Cardiac muscle cell (in vitro differentiated cells and primary cell): ENCODE data around the gene TMEM87A. TPM values are rescaled to one million over a fixed set of nuclear protein-coding genes. Genes with fewer than 3 reads are reported as not detected.
"Not testable (repeated sequence)": the region's sequence is repeated elsewhere in the genome, so short reads cannot be mapped to it uniquely, and the experiment has no call there.

ENCODE experiments used
- DNase-seq, 2 donors: peaks; one replicate each; pipeline versions ENCODE4 v3.0.0 to v3.0.0-alpha.2; 2010 to 2017; ENCODE audit warnings: low read depth in 1 of 2, low spot score in 1 of 2
- H3K27ac ChIP-seq: fragments of 200-600 bp; sonication (generic); 2 replicates; pipeline ENCODE4 v1.5.1; 2016
- H3K27me3 ChIP-seq: fragments of 200-600 bp; sonication (generic); 2 replicates; pipeline ENCODE4 v1.6.0; 2016; ENCODE audit warnings: control low read depth
- H3K36me3 ChIP-seq: fragments of 200-600 bp; sonication (generic); 2 replicates; pipeline ENCODE4 v1.5.1; 2016; ENCODE audit warnings: control low read depth
- H3K4me1 ChIP-seq: fragments of 200-600 bp; sonication (generic); 2 replicates; pipeline ENCODE4 v1.8.1; 2017; ENCODE audit warnings: low read depth, mild to moderate bottlenecking, mixed run types
- H3K4me3 ChIP-seq: fragments of 200-600 bp; sonication (generic); 2 replicates; pipeline ENCODE4 v1.5.1; 2016; ENCODE audit warnings: mild to moderate bottlenecking
- H3K9me3 ChIP-seq: fragments of 200-600 bp; sonication (generic); 2 replicates; pipeline ENCODE4 v1.5.1; 2017; ENCODE audit warnings: low read depth, mild to moderate bottlenecking, control low read depth
- CTCF ChIP-seq: IDR thresholded peaks from 2 replicates; pipeline ENCODE4 v1.5.1; 2012; ENCODE audit warnings: low read depth, mild to moderate bottlenecking, low read length
- polyA plus RNA-seq: library from polyadenylated mRNA; unstranded; fragments of >200 nt; fragmentation: Nextera tagmentation; extraction: Ambion mirVana; gene quantifications from 2 replicates; pipeline ENCODE4 v1.2.1, GENCODE V29; 2016
- total RNA-seq: library from RNA; depleted of rRNA; stranded (reverse); fragments of >200 nt; gene quantifications from 2 replicates; pipeline ENCODE4 v1.2.3, GENCODE V29; 2016

The TMEM87A gene
- total and polyA plus RNA-seq, 2 experiments from 2014 or later: 43.5 to 59.2 TPM

GRCh38 chr15:42306681-42307080 is 33.4 kb upstream of the TMEM87A start:
- Histone ChIP-seq H3K9me3 (no peaks in the 10 kb centered on the region), H3K4me1 (no peaks in the 10 kb centered on the region), H3K27me3 (no peaks in the 10 kb centered on the region), H3K36me3 (no peaks in the 10 kb centered on the region), H3K27ac (no peak overlapping the region), H3K4me3 (no peak overlapping the region)
- DNase-seq: no peak
- no peak for TF ChIP-seq CTCF

- DNase-seq, H3K4me3 ChIP-seq, H3K9me3 ChIP-seq, H3K27me3 ChIP-seq, H3K27ac ChIP-seq, H3K36me3 ChIP-seq, H3K4me1 ChIP-seq: not testable (repeated sequence)
Measured at GRCh38 chr15:42301004-42301403, 27.8 kb upstream of the TMEM87A start.

- H3K4me3 ChIP-seq: no peak overlapping the region
- no peaks in the 10 kb centered on the region for H3K4me1 ChIP-seq
- no peak overlapping the region for H3K27ac ChIP-seq
- no peaks in the 10 kb centered on the region for H3K27me3 ChIP-seq
- TF ChIP-seq CTCF: no peak
- no peaks in the 10 kb centered on the region for H3K9me3 ChIP-seq
- H3K36me3 ChIP-seq: peaks cover 4% of the 10 kb centered on the region
- no peak for DNase-seq
Measured at GRCh38 chr15:42289166-42289565, 15.9 kb upstream of the TMEM87A start.

GRCh38 chr15:42287931-42288330 is 14.7 kb upstream of the TMEM87A start:
- DNase-seq: no peak
- H3K4me1 ChIP-seq: peaks cover 6% of the 10 kb centered on the region
- no peak for TF ChIP-seq CTCF
- no peak overlapping the region for H3K4me3 ChIP-seq
- H3K27me3 ChIP-seq: no peaks in the 10 kb centered on the region
- H3K9me3 ChIP-seq: no peaks in the 10 kb centered on the region
- H3K27ac ChIP-seq: no peak overlapping the region
- peaks cover 5% of the 10 kb centered on the region for H3K36me3 ChIP-seq

GRCh38 chr15:42286445-42287029 is 13.3 kb upstream of the TMEM87A start:
- DNase-seq: peak in 1 of 2 donors; percentile 46
- H3K4me3 ChIP-seq: no peak overlapping the region
- no peak for TF ChIP-seq CTCF
- peaks cover 3% of the 10 kb centered on the region for H3K36me3 ChIP-seq
- no peaks in the 10 kb centered on the region for H3K9me3 ChIP-seq
- H3K27me3 ChIP-seq: no peaks in the 10 kb centered on the region
- no peak overlapping the region for H3K27ac ChIP-seq
- peaks cover 19% of the 10 kb centered on the region for H3K4me1 ChIP-seq

- Histone ChIP-seq H3K9me3 (no peaks in the 10 kb centered on the region), H3K4me1 (peaks cover 21% of the 10 kb centered on the region), H3K4me3 (no peak overlapping the region), H3K36me3 (peaks cover 3% of the 10 kb centered on the region), H3K27ac (no peak overlapping the region), H3K27me3 (no peaks in the 10 kb centered on the region)
- no peak for TF ChIP-seq CTCF
- no peak for DNase-seq
Measured at GRCh38 chr15:42285034-42285433, 11.8 kb upstream of the TMEM87A start.
